ENCODE data around the gene SPRR1A. TPM values are rescaled to one million over a fixed set of nuclear protein-coding genes. Genes with fewer than 3 reads are reported as not detected.
A peak's percentile ranks its signal among the peaks of the same experiment; 100 is the strongest.

The SPRR1A gene
- total RNA-seq, 4 donors from 2014 or later = not detected

- Histone ChIP-seq H3K9me3 (no peaks in the 10 kb centered on the region), H3K4me3 (no peak overlapping the region), H3K36me3 (no peaks in the 10 kb centered on the region), H3K4me1 (no peaks in the 10 kb centered on the region), H3K27ac (replicated peaks in 1 of 4) (no peak overlapping the region), H3K27me3 (no peaks in the 10 kb centered on the region)
- peak; percentile 57 for DNase-seq (ENCODE audit: extremely low spot score)
- TF ChIP-seq EP300 (IDR thresholded peaks at IDR 0.05) (no peak), POLR2A (IDR thresholded peaks at IDR 0.05; ENCODE audit: low read depth) (no peak), CTCF (IDR thresholded peaks at IDR 0.05) (no peak), POLR2AphosphoS5 (IDR thresholded peaks at IDR 0.05) (no peak)
- intact Hi-C loops (cut with DNase I) = no loop called here
- 67% methylated on average over 1 of the region's 1 CpG for WGBS
Observed at GRCh38 chr1:152980676-152981075, 3.2 kb upstream of the SPRR1A start.

DNA sequence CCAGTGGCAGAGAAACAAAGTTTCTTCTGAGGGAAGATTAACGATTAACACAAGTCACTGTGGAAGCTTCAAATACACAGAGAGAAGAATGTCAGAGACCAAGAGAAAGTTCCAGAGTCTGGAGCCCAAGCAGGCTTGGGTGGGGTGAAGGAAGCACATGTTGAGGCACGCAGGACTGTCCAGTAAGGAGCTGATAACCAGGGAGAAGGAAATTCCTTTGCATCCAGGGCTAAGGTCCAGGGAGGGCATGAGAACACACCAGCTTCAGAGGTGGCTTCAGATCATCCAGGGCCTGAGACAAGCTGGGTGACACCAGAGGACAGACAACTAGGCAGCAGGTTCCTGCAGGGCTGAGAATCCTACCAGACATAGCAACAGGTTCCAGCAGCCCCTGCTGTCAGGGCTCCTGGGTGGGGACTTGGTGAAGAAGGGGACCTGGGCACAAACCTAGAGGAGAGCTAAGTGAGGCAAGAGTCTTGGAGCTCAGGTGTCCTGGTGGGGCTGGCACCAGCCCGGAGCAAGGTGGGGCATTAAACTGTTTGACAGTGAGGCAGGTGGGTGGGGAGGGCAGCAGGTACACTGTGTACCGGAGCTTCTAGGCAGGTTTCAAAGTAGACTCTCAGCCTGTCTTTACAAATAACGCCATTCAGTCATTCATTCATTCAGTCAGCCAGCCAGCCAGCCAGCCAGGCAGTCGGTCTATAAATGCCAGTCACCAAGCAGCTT lies 2.6 kb upstream of the SPRR1A start:
- no peak overlapping the region for H3K27ac ChIP-seq (replicated peaks in 1 of 4)
- no peak overlapping the region for H3K4me3 ChIP-seq
- H3K9me3 ChIP-seq = no peaks in the 10 kb centered on the region
- no peak for TF ChIP-seq CTCF (IDR thresholded peaks at IDR 0.05)
- no peak for TF ChIP-seq EP300 (IDR thresholded peaks at IDR 0.05)
- no peak for TF ChIP-seq POLR2AphosphoS5 (IDR thresholded peaks at IDR 0.05)
- TF ChIP-seq POLR2A (IDR thresholded peaks at IDR 0.05; ENCODE audit: low read depth) = no peak
- peak; percentile 90 for DNase-seq (ENCODE audit: extremely low spot score)
- no peaks in the 10 kb centered on the region for H3K36me3 ChIP-seq
- H3K27me3 ChIP-seq = no peaks in the 10 kb centered on the region
- intact Hi-C loops (cut with DNase I) = no loop called here
- WGBS = 82% methylated on average over 4 of the region's 6 CpGs
- no peaks in the 10 kb centered on the region for H3K4me1 ChIP-seq

DNA sequence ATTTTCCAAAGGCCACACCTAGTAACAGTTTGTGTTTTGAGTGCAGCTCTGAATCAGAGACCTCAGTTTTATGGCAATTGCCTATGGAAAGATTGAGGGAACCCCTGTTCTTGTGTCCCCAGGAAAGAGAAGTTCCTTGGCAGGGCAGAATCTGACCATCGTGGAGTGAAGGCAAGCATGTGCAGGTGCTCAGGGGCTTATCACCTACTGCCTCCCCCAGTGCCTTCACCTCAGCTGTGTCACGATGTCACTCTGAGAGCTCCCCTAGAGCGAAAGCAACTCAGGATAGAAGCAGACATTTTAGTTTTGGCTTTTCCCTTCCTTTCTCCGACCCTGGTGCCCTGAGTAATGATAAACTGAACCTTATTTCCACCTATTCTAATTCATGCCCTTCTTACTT lies 1.8 kb upstream of the SPRR1A start:
- DNase-seq (ENCODE audit: extremely low spot score) = no peak
- intact Hi-C loops (cut with DNase I) = no loop called here
- Histone ChIP-seq H3K27ac (replicated peaks in 1 of 4) (no peak overlapping the region), H3K27me3 (no peaks in the 10 kb centered on the region), H3K36me3 (no peaks in the 10 kb centered on the region), H3K4me3 (no peak overlapping the region), H3K4me1 (no peaks in the 10 kb centered on the region), H3K9me3 (no peaks in the 10 kb centered on the region)
- WGBS = 86% methylated on average over 4 of the region's 4 CpGs
- TF ChIP-seq POLR2AphosphoS5 (IDR thresholded peaks at IDR 0.05) (no peak), CTCF (IDR thresholded peaks at IDR 0.05) (no peak), EP300 (IDR thresholded peaks at IDR 0.05) (no peak), POLR2A (IDR thresholded peaks at IDR 0.05; ENCODE audit: low read depth) (no peak)

- Histone ChIP-seq H3K4me1 (no peaks in the 10 kb centered on the region), H3K4me3 (no peak overlapping the region), H3K36me3 (no peaks in the 10 kb centered on the region), H3K27ac (replicated peaks in 1 of 4) (no peak overlapping the region), H3K9me3 (no peaks in the 10 kb centered on the region), H3K27me3 (no peaks in the 10 kb centered on the region)
- TF ChIP-seq CTCF (IDR thresholded peaks at IDR 0.05) = no peak
- intact Hi-C loops (cut with DNase I) = no loop called here
- peak; percentile 21 for DNase-seq (ENCODE audit: extremely low spot score)
Observed at GRCh38 chr1:152983234-152983633, 647 bp upstream of the SPRR1A start.

DNA sequence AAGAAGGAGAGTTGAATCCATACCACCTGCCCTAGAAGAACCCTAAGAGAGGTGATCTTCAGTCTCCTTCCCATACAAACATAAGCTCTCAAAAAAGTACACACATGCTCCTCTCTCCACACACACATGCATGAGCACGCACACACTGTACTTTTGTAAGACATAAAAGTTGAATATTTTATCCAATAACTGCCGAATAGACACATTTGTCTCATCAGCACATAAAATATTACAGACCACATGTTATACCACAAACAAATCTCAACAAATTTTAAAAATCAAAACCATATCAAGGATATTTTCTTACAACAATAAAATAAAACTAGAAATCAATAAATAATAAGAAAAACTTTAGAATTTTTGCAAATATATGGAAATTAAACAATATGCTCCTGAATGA lies 2.7 kb downstream of the SPRR1A start:
- no peak for TF ChIP-seq POLR2AphosphoS5 (IDR thresholded peaks at IDR 0.05)
- TF ChIP-seq EP300 (IDR thresholded peaks at IDR 0.05) = no peak
- no peak for TF ChIP-seq CTCF (IDR thresholded peaks at IDR 0.05)
- Histone ChIP-seq H3K27ac (replicated peaks in 1 of 4) (no peak overlapping the region), H3K27me3 (no peaks in the 10 kb centered on the region), H3K9me3 (no peaks in the 10 kb centered on the region), H3K4me1 (no peaks in the 10 kb centered on the region), H3K36me3 (no peaks in the 10 kb centered on the region), H3K4me3 (no peak overlapping the region)
- intact Hi-C loops (cut with DNase I) = no loop called here
- no peak for DNase-seq (ENCODE audit: extremely low spot score)
- 88% methylated on average over 2 of the region's 2 CpGs for WGBS

Data from esophagus muscularis mucosa (tissue), 4 donors.